HepG2 (cell line): Measurements from ENCODE around the gene NECAP2. TPM values are rescaled to one million over a fixed set of nuclear protein-coding genes. Genes with fewer than 3 reads are reported as not detected.

ENCODE experiments used
- ATAC-seq: fragments of 200-7000 bp; cut with Tn5 transposase; 3 replicates; pipeline ENCODE4 v1.9.1; 2020; ENCODE audit warnings: mild to moderate bottlenecking, moderate library complexity
- BruUV-seq: library from RNA; stranded (reverse); fragments of 400-500 nt; replicated peaks from 2 replicates; lab custom pipeline; 2021; lab: Mats Ljungman, UMichigan
- CTCF ChIA-PET: fragments of 300-600 bp; formaldehyde crosslinking; extraction: SDS; loops from one replicate; lab custom pipeline; 2021; ENCODE audit warnings: low total read pairs, inconsistent platforms, low intra/inter-chr PET ratio; lab: Yijun Ruan, JAX
- POLR2A ChIA-PET: fragments of 350-600 bp; sonication (Branson Sonifier 250); formaldehyde crosslinking; loops from one replicate; lab custom pipeline; 2020; ENCODE audit warnings: antibody characterized with exemption, inconsistent platforms; lab: Yijun Ruan, JAX
- DNase-seq: peaks from one replicate; pipeline ENCODE4 v3.0.0-alpha.2; 2015; ENCODE audit warnings: low spot score
- FAIRE-seq: peaks from 3 replicates; lab custom pipeline; 2011; peaks lifted over from hg19 to GRCh38; lab: Jason Lieb, UNC
- H2AFZ ChIP-seq: one replicate; pipeline ENCODE4 v1.6.1; 2011; ENCODE audit warnings: low read length, inconsistent platforms
- H3K27ac ChIP-seq: fragments of 300-600 bp; 3 replicates; pipeline ENCODE4 v1.8.0; 2011; ENCODE audit warnings: mixed run types, mild to moderate bottlenecking, mixed read lengths, low read length, inconsistent platforms; ENCODE audit not compliant: insufficient read depth; ENCODE audit errors: extremely low read length
- H3K27me3 ChIP-seq, 2 experiments: fragments of 200-600 bp in 1 of 2; 2 replicates in 1 of 2; 3 replicates in 1 of 2; pipeline versions ENCODE4 v1.6.0 to v1.8.0; 2011; ENCODE audit warnings: low read length in 2 of 2, mild to moderate bottlenecking in 2 of 2, moderate library complexity in 2 of 2, inconsistent platforms in 1 of 2; ENCODE audit not compliant: insufficient read depth in 2 of 2, control insufficient read depth in 1 of 2
- H3K36me3 ChIP-seq, 2 experiments: fragments of 200-600 bp in 1 of 2; replicated peaks in 1 of 2; 2 replicates in 1 of 2; 3 replicates in 1 of 2; pipeline versions ENCODE4 v1.5.1 to v1.8.0; 2011; ENCODE audit warnings: low read length in 2 of 2, inconsistent platforms in 1 of 2; ENCODE audit not compliant: insufficient read depth in 2 of 2, control insufficient read depth in 1 of 2
- H3K4me1 ChIP-seq: 2 replicates; pipeline ENCODE4 v1.5.1; 2012; ENCODE audit warnings: low read length, inconsistent platforms; ENCODE audit not compliant: insufficient read depth
- H3K4me2 ChIP-seq: 2 replicates; pipeline ENCODE4 v1.6.0; 2011; ENCODE audit warnings: low read depth, low read length, inconsistent platforms
- H3K4me3 ChIP-seq, 3 experiments: fragments of 200-600 bp in 1 of 3; sonication (generic), shearing (Covaris generic) in 1 of 3; replicated peaks in 1 of 3; 2 replicates each; pipeline ENCODE4 v1.5.1; 2011 to 2016; ENCODE audit warnings: low read length in 3 of 3, inconsistent platforms in 2 of 3, low read depth in 2 of 3, mild to moderate bottlenecking in 2 of 3, control low read depth in 1 of 3, mixed read lengths in 1 of 3; ENCODE audit not compliant: insufficient read depth in 1 of 3
- H3K79me2 ChIP-seq: one replicate; pipeline ENCODE4 v1.6.1; 2011; ENCODE audit warnings: low read length, inconsistent platforms; ENCODE audit not compliant: insufficient read depth
- H3K9ac ChIP-seq: 2 replicates; pipeline ENCODE4 v1.6.0; 2011; ENCODE audit warnings: mild to moderate bottlenecking, low read depth, low read length, inconsistent platforms; ENCODE audit not compliant: insufficient read depth
- H3K9me3 ChIP-seq: 2 replicates; pipeline ENCODE4 v1.5.1; 2012; ENCODE audit warnings: mild to moderate bottlenecking, low read length
- H4K20me1 ChIP-seq: 2 replicates; pipeline ENCODE4 v1.6.0; 2011; ENCODE audit warnings: inconsistent platforms, mild to moderate bottlenecking, low read length, moderate library complexity; ENCODE audit not compliant: insufficient read depth
- FIP1L1 ChIP-seq: fragments of 200-400 bp; formaldehyde crosslinking; IDR thresholded peaks from 2 replicates; pipeline ENCODE4 v1.6.1; 2018; ENCODE audit warnings: low read depth, mild to moderate bottlenecking, low read length, moderate library complexity, borderline replicate concordance; ENCODE audit not compliant: insufficient read depth
- FOSL1 ChIP-seq: sonication (generic); formaldehyde crosslinking; IDR thresholded peaks from 2 replicates; pipeline ENCODE4 v1.9.0; 2021; ENCODE audit warnings: missing genetic modification reagents, borderline replicate concordance
- FOXO1 ChIP-seq: sonication (generic); formaldehyde crosslinking; IDR thresholded peaks from 2 replicates; pipeline ENCODE4 v1.4.0; 2020; ENCODE audit warnings: missing genetic modification reagents
- HMG20B ChIP-seq: conservative IDR thresholded peaks from 2 replicates; pipeline ENCODE4 v1.6.1; 2016; ENCODE audit warnings: missing genetic modification reagents, missing compliant biosample characterization
- MBNL3 ChIP-seq: fragments of 250-450 bp; sonication (Bioruptor Pico); conservative IDR thresholded peaks from 2 replicates; pipeline ENCODE4 v1.8.0; 2022; ENCODE audit warnings: mild to moderate bottlenecking, inconsistent platforms
- SMAD9 ChIP-seq: sonication (generic); formaldehyde crosslinking; IDR thresholded peaks from 2 replicates; pipeline ENCODE4 v1.5.1; 2020; ENCODE audit warnings: mild to moderate bottlenecking, missing genetic modification reagents
- ZNF12 ChIP-seq: sonication (generic); formaldehyde crosslinking; IDR thresholded peaks from 2 replicates; pipeline ENCODE4 v1.5.0; 2020; ENCODE audit warnings: missing genetic modification reagents
- ZNF292 ChIP-seq: sonication (generic); formaldehyde crosslinking; IDR thresholded peaks from 2 replicates; pipeline ENCODE4 v1.8.1; 2022; ENCODE audit warnings: mild to moderate bottlenecking, low read depth, missing genetic modification reagents, borderline replicate concordance
- WGBS: methylation state at CpG from one replicate; pipeline ENCODE4 v1.1.6; 2017; ENCODE audit warnings: low lambda C conversion rate; 5-methylcytosine and 5-hydroxymethylcytosine counted together
- in situ Hi-C: cut with HindIII; loops from 2 replicates; pipeline ENCODE4 v1.10.0; 2017; ENCODE audit warnings: low pct_unique_long_range_greater_than_20kb; ENCODE audit not compliant: extremely low pct_ligation_motif_present
- intact Hi-C: fragments of 100-400 bp; cut with micrococcal nuclease; formaldehyde crosslinking; loops from one replicate; pipeline ENCODE4 v1.10.0; 2022; ENCODE audit not compliant: unreplicated experiment
- polyA plus RNA-seq, 8 experiments: library from polyadenylated mRNA; depleted of rRNA in 3 of 8; stranded (reverse) in 7 of 8; unstranded in 1 of 8; fragments of >200 nt; fragmentation: Illumina TruSeq in 4 of 8; extraction: Trizol in 4 of 8; gene quantifications; 2 replicates each; pipeline versions ENCODE4 v1.2.1 to v1.2.3, GENCODE V29; 2011 to 2016; ENCODE audit warnings: low read depth in 4 of 8, missing spikeins in 1 of 8, mixed read lengths in 1 of 8; ENCODE audit not compliant: insufficient read depth in 1 of 8
- total RNA-seq, 5 experiments: library from RNA; depleted of rRNA; stranded (reverse); fragments of >200 nt; fragmentation: Illumina TruSeq; extraction: Trizol; gene quantifications; 2 replicates each; pipeline ENCODE4 v1.2.3, GENCODE V29; 2016; ENCODE audit warnings: low read depth in 1 of 5
- TF ChIP-seq, protein P1 (sequence below): sonication (generic); formaldehyde crosslinking; conservative IDR thresholded peaks from 2 replicates; pipeline ENCODE4 v1.8.0; 2022; ENCODE audit warnings: mild to moderate bottlenecking, moderate library complexity, missing genetic modification reagents
- TF ChIP-seq, protein P2 (sequence below): sonication (generic); formaldehyde crosslinking; IDR thresholded peaks from 2 replicates; pipeline ENCODE4 v1.5.0; 2020; ENCODE audit warnings: missing genetic modification reagents
- TF ChIP-seq, protein P3 (sequence below): sonication (generic); formaldehyde crosslinking; IDR thresholded peaks from one replicate; pipeline ENCODE4 v1.5.1; 2020; ENCODE audit warnings: mild to moderate bottlenecking, missing genetic modification reagents; ENCODE audit errors: not compliant biosample characterization

The NECAP2 gene
- total and polyA plus RNA-seq, 2 of the 13 experiments (the other 11 are each of a cell fraction or from before 2014, with no cell fraction given): 38.5 to 52.3 TPM

DNA sequence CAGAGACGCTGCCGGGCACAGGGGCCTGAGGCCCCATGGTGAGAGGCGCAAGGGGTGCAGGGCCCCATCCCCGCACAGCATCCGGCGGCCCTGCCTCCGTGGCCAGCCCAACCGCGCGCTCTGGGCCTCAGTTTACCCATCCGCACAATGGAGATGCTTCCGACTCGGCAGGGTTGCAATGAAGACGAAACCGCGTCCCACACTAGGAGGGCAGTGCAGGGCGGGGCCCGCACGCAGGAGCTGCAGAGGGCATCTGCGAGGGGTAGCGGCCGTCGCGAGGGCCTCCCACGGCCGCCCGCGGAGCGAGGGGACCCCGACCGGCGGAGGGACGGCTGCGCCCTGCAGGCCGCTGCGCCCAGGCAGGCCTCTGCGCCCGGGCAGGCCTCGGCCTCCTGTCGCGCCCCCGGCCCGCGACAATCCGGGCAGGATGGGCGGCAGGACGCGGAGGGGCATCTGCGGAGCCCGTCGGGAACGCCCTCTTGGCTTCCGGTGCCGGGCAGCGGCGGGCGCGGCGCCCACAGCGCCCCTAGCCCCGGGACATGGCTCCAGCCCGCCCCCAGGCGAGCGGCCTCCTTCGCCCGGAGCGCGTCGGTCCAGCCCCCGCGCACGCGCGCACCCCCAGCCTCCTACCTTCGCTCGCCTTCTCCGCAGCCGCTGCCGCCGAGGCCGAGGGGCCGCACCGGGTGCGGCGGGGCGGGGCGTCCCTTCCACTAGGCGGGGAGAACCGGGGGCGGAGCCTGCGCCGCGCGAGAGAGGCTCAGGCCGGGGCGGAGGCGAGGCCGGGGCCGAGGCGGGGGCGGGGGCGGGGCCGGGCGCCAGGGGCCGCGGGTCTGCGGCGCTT lies 58.3 kb downstream of the NECAP2 start:
- peak; percentile 79 for DNase-seq
- no peak for FAIRE-seq
- Histone ChIP-seq H2AFZ (no peak overlapping the region), H3K27ac (peak overlapping the region; percentile 79), H3K4me1 (peaks cover 36% of the 10 kb centered on the region), H3K9me3 (no peaks in the 10 kb centered on the region), H3K4me3 (peak overlapping the region; percentile 86 to 93 (median 92)), H3K27me3 (no peaks in the 10 kb centered on the region; a peak in 1 of 5 replicates), H3K4me2 (peak overlapping the region; percentile 99), H3K36me3 (no peaks in the 10 kb centered on the region), H3K9ac (peak overlapping the region; percentile 85), H3K79me2 (no peaks in the 10 kb centered on the region), H4K20me1 (no peaks in the 10 kb centered on the region)
- intact Hi-C loops (no loop called here), in situ Hi-C loops (no loop called here)
- WGBS: under 1% methylated on average over 26 of the region's 108 CpGs
- ATAC-seq: peak; percentile 89
- ChIA-PET CTCF (no interaction called here), POLR2A (interaction anchor here (1.1 to 1.3 kb wide), 2 partner anchors 19 to 58 kb away, joined by 3 read pairs; partner anchors contain the start of gene NECAP2)
- no TSS peak for BruUV-seq
- TF ChIP-seq, protein P1, sequence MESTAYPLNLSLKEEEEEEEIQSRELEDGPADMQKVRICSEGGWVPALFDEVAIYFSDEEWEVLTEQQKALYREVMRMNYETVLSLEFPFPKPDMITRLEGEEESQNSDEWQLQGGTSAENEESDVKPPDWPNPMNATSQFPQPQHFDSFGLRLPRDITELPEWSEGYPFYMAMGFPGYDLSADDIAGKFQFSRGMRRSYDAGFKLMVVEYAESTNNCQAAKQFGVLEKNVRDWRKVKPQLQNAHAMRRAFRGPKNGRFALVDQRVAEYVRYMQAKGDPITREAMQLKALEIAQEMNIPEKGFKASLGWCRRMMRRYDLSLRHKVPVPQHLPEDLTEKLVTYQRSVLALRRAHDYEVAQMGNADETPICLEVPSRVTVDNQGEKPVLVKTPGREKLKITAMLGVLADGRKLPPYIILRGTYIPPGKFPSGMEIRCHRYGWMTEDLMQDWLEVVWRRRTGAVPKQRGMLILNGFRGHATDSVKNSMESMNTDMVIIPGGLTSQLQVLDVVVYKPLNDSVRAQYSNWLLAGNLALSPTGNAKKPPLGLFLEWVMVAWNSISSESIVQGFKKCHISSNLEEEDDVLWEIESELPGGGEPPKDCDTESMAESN: 0 out of 2 replicates have a peak, but pooled peaks have one; percentile 16
- TF ChIP-seq FIP1L1: no peak
- no peak for TF ChIP-seq HMG20B
- TF ChIP-seq FOSL1: no peak
- TF ChIP-seq FOXO1 (CRISPR knock-in tag): no peak
- TF ChIP-seq ZNF12 (CRISPR knock-in tag): no peak
- no peak for TF ChIP-seq SMAD9
- TF ChIP-seq MBNL3 (CRISPR knock-in tag): no peak
- no peak for TF ChIP-seq ZNF292 (CRISPR knock-in tag)
- TF ChIP-seq, protein P2, sequence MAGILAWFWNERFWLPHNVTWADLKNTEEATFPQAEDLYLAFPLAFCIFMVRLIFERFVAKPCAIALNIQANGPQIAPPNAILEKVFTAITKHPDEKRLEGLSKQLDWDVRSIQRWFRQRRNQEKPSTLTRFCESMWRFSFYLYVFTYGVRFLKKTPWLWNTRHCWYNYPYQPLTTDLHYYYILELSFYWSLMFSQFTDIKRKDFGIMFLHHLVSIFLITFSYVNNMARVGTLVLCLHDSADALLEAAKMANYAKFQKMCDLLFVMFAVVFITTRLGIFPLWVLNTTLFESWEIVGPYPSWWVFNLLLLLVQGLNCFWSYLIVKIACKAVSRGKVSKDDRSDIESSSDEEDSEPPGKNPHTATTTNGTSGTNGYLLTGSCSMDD (CRISPR knock-in tag): no peak
- TF ChIP-seq, protein P3, sequence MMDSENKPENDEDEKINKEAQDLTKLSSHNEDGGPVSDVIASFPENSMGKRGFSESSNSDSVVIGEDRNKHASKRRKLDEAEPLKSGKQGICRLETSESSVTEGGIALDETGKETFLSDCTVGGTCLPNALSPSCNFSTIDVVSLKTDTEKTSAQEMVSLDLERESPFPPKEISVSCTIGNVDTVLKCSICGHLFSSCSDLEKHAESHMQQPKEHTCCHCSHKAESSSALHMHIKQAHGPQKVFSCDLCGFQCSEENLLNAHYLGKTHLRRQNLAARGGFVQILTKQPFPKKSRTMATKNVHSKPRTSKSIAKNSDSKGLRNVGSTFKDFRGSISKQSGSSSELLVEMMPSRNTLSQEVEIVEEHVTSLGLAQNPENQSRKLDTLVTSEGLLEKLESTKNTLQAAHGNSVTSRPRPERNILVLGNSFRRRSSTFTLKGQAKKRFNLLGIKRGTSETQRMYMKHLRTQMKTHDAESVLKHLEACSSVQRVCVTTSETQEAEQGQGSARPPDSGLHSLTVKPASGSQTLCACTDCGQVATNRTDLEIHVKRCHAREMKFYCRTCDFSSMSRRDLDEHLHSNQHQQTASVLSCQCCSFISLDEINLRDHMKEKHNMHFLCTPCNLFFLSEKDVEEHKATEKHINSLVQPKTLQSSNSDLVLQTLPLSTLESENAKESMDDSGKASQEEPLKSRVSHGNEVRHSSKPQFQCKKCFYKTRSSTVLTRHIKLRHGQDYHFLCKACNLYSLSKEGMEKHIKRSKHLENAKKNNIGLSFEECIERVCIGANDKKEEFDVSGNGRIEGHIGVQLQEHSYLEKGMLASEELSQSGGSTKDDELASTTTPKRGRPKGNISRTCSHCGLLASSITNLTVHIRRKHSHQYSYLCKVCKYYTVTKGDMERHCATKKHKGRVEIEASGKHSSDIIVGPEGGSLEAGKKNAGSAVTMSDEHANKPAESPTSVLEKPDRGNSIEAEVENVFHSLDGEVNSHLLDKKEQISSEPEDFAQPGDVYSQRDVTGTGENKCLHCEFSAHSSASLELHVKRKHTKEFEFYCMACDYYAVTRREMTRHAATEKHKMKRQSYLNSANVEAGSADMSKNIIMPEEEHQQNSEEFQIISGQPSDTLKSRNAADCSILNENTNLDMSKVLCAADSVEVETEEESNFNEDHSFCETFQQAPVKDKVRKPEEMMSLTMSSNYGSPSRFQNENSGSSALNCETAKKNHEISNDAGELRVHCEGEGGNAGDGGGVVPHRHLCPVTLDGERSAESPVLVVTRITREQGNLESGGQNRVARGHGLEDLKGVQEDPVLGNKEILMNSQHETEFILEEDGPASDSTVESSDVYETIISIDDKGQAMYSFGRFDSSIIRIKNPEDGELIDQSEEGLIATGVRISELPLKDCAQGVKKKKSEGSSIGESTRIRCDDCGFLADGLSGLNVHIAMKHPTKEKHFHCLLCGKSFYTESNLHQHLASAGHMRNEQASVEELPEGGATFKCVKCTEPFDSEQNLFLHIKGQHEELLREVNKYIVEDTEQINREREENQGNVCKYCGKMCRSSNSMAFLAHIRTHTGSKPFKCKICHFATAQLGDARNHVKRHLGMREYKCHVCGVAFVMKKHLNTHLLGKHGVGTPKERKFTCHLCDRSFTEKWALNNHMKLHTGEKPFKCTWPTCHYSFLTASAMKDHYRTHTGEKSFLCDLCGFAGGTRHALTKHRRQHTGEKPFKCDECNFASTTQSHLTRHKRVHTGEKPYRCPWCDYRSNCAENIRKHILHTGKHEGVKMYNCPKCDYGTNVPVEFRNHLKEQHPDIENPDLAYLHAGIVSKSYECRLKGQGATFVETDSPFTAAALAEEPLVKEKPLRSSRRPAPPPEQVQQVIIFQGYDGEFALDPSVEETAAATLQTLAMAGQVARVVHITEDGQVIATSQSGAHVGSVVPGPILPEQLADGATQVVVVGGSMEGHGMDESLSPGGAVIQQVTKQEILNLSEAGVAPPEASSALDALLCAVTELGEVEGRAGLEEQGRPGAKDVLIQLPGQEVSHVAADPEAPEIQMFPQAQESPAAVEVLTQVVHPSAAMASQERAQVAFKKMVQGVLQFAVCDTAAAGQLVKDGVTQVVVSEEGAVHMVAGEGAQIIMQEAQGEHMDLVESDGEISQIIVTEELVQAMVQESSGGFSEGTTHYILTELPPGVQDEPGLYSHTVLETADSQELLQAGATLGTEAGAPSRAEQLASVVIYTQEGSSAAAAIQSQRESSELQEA (CRISPR knock-in tag): no peak
